HUDEP-2 (cell line): ENCODE measurements around the gene KRTAP4-9.
"Not testable (repeated sequence)": the region's sequence is repeated elsewhere in the genome, so short reads cannot be mapped to it uniquely, and the experiment has no call there.

ENCODE experiments used
- DNase-seq, 76 experiments: peaks; one replicate each; lab custom pipeline; 2025; ENCODE audit not compliant: unreplicated experiment in 76 of 76; lab: John Stamatoyannopoulos, UW

KRTAP4-9 gene

DNA sequence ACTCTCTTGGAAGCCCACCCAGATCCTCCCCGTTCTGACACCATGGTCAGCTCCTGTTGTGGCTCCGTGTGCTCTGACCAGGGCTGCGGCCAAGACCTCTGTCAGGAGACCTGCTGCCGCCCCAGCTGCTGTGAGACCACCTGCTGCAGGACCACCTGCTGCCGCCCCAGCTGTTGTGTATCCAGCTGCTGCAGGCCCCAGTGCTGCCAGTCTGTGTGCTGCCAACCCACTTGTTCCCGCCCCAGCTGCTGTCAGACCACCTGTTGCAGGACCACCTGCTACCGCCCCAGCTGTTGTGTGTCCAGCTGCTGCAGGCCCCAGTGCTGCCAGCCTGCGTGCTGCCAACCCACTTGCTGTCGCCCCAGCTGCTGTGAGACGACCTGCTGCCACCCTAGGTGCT lies at the start of gene KRTAP4-9:
TSS of gene KRTAP4-9 (plus strand) at position 43 of the 400 bp plus-strand sequence. CDS start at position 43, 0 bp downstream.
- not testable (repeated sequence) for DNase-seq

DNA sequence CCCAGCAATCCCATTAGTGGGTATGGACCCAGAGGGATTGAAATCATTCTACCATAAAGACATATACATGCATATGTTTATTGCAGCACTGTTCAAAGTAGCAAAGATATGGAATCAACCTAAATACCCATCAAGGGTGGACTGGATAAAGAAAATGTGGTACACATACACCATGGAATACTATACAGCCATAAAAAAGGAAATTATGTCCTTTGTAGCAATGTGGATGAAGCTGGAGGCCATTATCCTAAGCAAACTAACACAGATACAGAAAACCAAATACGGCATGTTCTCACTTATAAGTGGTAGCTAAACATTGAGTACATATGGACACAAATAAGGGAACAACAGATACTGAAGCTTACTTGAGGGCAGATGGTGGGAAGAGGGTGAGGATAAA lies 47.6 kb upstream of the KRTAP4-9 start:
- no peak for DNase-seq

DNA sequence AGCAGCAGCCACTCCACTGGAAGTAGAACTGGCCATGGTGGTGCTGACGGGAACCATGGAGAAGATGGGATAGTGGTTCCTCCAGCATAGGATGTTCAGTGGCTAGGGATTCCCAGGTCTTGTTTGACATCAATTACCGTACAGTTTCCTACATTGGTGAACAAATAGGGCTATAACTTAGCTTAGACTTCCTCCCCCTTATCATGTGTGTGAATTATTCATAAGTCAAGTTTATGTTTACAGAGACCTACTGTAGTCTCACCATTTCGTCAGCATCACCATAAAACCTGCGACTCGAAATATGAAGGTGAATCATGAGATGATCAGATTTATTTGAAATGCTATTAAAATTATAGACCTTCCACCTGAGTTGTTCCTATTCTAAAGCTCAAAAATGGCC lies 46.4 kb upstream of the KRTAP4-9 start:
- DNase-seq: no peak

DNA sequence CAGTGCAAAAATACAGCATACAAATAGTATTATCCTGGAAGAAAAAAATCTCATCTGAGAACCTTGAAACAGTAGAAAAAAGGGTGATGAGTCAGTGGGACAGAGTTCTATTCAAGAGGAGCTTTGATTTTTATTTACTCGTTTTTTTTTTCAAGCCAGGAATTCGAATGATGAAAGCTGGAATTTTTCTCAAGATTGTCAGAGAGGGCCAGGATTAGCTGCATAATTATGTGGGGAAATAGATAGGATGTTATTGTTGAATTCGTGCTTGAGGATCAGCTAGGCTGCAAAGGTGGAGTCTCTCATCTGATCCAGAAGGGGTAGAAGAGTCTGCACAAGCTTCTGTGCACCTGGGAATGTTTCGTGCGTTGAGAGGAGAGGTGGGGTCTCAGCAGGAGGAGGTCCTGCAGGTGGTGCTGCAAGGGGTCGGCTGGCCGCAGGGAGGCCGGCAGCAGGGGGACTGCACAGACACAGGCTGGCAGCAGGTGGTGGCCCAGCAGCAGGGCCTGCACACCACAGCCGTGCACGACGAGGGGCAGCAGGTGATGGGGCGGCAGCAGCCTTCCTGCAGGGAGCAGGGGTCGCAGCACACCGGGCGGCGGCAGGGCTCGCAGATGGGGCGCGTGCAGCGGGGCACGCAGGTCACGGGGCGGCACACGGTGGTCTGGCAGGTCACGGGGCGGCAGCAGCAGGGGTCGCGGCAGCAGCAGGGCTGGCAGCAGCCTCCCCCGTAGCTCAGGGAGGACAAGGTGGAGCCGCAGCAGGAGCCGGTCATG lies 45.7 kb upstream of the KRTAP4-9 start:
- DNase-seq: not testable (repeated sequence)

DNA sequence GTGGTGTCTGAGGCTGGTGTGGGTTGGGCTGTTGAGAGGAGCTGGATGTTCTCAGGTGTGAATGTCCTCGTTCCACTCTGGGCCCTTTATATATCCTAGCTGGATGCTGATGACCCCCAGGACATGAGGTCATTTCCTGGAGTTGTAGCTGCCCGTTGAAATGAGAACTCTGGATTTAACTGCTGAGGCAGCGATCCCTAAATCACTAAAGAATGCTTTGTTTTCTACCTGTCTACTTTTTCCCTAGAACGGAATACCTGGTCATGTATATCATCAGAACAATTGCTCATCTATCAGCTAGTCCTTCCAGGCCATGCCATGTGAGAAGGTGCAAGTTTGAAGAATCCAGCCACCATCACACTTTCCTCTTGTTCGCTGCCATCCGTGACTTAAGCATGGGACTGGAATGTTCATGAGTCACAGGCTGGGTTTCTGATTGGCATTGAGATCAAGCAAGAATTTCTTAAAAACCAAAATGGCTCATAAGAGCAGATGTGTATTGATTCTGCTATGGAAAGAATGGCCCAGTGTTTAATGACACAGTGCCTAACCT lies 45.1 kb upstream of the KRTAP4-9 start, which contains the start of gene KRTAP2-3:
TSS of gene KRTAP2-3 (minus strand) at position 63 of the 553 bp plus-strand sequence. CDS start 64 bp downstream, outside the sequence.
- DNase-seq: no peak

DNA sequence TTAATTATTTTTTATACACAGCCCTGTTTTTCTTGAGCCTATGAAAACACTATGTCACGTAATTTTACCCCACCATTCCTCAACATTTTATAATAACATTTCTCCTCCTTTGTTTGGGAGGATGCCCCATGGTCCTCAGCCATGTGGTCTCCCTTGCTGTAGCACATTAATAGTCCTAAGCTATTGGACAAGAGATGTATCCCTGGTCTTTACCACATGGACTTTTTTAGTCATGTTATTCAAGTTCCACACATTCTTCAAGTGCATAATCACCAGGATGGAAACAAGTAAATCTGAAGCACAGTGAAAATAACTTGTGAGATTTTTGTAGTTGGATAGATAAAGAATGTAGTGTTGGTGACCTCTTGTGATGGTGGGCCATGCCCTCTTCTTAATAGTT lies 43.2 kb upstream of the KRTAP4-9 start:
- no peak for DNase-seq

DNA sequence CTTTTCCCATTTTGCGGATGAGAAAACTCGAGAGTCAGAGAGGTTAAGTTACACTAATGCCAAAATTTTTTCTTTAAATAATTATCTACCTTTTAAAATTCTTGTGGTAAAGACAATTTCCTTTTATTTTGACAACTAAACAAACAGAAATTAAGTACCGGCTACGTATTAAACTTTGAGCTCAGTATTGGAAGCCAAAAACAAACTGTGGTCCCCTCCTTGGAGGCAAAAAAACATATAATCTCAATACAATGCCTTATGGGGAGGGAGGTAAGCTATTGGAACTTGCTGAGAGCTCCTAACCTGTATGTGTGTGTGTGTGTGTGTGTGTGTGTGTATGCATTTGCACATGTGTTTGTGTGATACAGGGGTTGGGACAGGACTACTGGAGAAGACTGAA lies 41.7 kb upstream of the KRTAP4-9 start:
- no peak for DNase-seq

DNA sequence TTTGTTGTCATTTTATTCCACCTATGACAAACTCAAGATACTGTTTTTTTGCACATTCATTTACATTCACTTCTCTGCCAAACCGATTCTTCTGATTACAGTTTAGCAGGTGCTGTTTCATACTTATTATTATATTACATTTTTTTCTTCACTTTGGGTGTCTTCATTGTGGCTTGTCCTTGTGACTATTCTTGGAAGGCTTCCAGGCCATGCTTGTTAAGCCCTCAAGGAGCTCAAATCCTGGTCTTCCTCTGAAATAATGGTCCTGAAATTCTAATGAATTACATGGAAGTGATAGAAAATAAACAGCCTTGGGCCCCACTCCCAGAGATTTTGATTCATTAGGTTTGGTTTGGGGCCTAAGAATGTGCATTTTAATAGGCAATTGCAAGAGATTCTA lies 40.9 kb upstream of the KRTAP4-9 start:
- DNase-seq: peak in 1 of 76 experiments; percentile 4

DNA sequence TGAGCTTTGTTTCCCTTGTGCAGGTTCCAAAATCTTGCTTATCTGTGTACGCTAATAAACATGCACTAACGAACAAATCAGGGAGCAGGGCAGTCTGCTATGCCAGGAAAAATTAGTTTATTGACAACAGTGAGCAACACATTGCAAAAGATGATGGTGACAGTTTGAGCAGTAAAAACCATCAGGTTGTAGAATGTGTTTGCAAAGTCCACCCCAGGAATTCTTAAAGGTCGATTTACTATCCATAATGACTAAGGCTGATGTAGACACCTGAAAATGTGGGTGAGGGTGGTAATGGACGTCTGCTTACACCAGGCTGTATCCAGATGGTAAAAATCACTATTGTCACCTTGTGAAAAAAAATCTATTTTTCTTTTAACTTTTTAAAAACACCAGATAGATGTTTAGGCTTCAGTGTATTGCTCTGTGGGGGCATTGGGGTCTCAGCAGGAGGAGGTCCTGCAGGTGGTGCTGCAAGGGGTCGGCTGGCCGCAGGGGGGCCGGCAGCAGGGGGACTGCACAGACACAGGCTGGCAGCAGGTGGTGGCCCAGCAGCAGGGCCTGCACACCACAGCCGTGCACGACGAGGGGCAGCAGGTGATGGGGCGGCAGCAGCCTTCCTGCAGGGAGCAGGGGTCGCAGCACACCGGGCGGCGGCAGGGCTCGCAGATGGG lies 40.0 kb upstream of the KRTAP4-9 start:
- not testable (repeated sequence) for DNase-seq

DNA sequence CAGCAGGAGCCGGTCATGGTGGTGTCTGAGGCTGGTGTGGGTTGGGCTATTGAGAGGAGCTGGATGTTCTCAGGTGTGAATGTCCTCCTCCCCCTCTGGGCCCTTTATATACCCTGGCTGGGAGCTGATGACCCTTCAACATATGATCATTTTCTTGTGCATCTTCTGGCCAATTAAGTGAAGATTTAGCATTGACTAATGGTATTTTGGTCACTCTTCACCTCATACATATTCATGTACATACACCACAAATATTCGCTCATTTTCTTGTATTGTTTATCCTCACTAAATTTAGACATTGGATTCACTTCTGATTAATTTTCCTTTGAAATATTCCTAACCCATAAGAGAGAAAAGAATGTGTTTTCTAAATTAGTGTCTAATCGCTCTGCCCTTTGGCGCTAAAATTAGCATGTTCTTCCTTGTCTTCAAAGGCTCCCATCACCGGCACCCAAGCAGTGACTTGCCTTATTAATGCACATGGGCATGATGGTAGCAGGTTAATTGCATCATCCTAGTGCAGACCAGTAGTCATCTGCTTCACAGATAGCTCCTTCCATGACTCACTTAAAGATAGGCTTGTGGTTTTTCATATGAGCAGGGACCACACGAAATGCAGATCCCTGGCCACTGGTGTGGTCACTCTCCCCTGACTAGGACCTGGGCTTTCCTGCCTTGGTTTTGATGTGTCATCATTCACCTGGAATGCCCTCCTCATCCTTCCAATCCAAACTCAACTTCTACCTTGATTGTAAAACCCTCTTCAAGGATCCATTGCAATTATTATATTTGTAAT lies 39.2 kb upstream of the KRTAP4-9 start, which contains the start of gene KRTAP2-4:
TSS of gene KRTAP2-4 (minus strand) at position 51 of the 796 bp plus-strand sequence. CDS start at position 17, 34 bp downstream.
- no peak for DNase-seq

DNA sequence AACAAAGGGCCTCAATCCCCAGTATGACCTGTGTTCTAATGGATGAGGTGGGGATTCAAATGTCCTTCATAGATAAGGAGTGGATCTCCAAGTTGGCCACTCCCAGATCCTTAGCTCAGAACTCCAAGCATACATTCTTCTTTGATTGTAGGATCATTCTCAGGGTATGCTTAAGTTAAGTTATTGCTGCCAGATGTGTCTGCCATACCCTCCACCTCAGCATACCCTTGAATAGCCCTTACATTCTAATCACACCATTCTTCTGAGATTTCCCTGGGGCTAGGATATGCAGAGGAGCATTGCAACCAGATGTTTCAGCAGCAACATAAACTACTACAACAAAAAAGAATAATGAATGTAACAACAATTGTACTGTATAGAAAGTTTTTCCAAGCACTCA lies 37.9 kb upstream of the KRTAP4-9 start:
- DNase-seq: no peak

DNA sequence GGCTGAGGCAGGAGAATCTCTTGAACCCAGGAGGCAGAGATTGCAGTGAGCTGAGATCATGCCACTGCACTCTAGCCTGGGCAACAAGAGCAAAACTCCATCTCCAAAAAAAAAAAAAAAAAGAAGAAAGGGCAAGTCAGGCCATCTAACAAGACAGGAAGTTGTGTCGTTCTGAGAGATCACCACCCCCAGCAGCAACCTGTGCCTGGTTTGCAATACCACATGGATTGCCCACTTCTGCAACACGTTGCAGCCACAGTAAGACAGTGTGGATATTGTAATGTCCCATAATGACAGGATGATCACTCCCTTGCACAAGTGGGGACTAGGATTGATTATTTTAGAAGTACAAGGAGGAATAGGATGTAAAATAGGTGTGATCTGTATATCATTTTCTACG lies 36.2 kb upstream of the KRTAP4-9 start:
- DNase-seq: no peak

DNA sequence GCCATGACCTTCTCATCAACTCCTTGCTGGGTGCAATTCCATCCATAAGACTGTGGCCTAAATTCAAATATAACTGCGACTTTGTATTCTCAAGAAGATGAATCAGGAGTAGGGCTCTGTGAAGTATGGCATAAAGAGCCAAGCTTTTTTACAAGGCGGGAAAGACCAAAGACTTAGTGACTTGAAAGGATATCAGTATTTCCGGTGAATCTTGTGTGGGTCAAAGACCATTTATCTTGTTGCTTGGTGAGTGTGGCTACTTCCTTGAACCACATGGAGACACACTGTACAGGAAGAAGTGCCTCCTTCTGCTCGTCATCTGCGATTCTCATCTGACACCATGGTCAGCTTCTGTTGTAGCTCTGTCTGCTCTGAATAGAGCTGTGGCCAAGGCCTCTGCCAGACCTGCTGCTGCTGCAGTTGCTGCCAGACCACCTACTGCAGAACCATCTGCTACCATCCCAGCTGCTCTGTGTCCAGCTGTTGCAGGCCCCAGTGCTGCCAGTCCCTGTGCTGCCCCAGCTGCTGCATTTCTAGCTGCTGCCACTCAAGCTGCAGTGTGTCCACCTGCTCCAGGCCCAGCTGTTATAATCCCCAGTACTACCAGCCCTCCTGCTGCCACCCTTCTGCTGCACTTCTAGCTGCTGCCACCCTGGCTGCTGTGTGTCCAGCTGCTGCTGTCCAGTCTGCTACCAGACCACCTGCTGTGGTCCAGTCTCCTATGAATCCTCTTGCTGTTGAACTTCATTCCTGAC lies 33.4 kb upstream of the KRTAP4-9 start:
- DNase-seq: no peak

DNA sequence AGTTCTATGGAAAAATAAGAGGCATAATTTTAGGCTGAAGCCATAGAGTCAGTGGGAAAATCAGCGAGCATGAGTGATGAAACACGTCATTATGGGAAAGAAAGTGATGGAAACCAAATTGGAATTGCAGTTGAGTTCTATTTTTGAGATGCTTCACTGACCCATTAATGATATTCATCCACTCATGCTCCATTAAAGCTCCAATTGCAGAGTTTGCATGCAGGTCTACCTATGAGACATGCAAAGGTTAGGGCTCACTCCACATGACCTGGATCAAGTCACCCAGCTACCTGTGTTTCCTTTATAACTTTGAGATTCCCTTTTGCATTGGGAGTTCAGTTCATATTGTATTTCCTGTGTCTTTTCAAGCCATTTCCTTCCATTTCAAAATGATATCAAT lies 31.5 kb upstream of the KRTAP4-9 start:
- no peak for DNase-seq

DNA sequence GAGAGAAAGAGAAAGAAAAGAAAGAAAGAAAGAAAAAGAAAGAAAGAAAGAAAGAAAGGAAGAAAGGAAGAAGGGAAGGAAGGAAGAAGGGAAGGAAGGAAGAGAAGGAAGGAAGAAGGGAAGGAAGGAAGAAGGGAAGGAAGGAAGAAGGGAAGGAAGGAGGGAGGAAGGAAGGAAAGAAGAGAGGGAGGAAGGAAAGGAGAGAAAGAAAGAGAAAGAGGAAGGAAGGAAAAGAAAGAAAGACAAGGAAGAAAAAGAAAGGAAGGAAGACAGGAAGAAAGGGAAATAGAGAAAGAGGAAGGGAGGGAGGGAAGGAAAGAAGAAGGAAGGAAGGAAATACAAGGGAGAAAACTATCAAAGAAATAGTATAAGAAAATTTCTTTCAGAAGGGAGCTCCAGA lies 28.4 kb upstream of the KRTAP4-9 start:
- no peak for DNase-seq

DNA sequence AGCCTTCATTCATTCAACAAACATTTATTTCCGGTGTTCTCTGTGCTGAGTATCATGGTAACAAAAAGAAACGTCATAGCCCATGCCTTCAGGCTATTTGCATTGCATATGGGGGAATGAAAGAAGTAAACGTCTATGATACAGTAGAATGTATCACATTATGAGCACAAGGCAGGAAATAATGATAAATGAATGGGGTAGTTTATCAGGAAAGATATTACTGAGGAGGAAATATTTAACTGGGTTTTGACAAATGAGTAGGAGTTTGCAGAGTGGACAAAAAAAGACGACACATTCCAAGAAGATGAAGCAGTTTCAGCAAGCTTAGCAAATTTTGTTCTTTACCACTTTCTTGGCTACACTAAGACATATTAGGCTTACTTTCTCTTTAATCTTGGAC lies 22.6 kb upstream of the KRTAP4-9 start:
- no peak for DNase-seq

DNA sequence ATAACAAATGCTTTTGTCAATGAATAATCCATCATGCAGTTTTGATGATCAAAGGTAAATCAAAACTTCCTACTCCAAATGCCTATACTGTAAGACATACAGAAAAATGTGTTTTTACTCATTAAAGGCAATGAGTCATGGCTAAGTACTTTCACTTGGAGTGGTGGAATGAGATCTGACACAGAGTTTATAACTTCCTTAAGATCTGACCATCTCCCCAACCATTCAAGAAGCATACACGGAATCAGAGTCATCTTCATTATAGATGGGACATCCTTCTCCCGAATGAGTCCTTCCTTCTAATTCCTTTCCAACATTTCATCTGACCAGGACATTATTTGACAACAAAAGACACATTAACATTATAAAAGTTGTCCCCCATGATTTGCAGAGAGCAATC lies 21.8 kb upstream of the KRTAP4-9 start:
- not testable (repeated sequence) for DNase-seq

DNA sequence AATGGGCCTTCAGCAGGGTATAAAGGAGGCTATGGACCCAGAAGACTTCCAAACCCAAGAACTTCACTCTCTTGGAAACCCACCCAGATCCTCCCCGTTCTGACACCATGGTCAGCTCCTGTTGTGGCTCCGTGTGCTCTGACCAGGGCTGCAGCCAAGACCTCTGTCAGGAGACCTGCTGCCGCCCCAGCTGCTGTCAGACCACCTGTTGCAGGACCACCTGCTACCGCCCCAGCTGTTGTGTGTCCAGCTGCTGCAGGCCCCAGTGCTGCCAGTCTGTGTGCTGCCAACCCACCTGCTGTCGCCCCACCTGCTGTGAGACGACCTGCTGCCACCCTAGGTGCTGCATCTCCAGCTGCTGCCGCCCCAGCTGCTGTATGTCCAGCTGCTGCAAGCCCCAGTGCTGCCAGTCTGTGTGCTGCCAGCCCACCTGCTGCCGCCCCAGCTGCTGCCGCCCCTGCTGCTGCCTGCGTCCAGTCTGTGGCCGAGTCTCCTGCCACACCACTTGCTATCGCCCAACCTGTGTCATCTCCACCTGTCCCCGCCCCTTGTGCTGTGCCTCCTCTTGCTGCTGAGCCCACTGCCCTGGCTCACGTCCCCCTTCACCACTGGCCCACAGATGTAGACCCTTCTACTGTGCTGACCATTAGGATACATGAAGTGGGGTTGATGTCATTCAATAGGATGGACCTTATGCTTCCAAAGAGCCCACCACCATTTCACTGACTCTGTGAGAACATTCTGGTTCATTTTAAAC lies 20.9 kb upstream of the KRTAP4-9 start, which contains the start of gene KRTAP4-7:
TSS of gene KRTAP4-7 (plus strand) at position 51 of the 757 bp plus-strand sequence. CDS start at position 108, 57 bp downstream.
- not testable (repeated sequence) for DNase-seq

DNA sequence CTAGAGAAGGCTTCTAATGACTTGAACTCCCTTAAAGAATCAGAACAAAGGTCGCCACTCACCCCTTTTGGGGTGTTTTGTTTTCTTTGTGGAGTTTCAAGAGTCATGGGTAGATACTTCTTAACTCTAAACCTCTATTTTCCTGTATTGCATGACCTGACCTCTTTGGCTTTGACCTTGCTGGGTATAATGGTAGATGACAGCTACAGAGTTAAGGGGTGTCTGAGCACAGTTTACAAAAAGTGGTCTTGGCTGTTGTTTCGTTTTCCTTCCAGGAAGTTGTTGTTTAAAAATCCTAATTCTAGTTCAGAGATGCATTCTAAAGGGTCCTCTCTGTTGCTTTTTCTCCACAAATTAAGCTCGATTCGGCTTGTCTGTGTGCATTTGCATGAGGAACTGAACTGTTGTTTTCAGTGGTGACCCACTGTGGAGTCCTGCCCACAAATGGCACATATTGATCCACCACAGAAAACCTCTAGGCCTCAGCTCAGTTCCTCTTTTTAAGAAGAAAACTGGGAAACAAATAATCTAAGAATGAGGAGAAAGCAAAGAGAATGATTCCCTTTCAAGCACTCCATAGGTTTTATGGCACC lies 16.3 kb upstream of the KRTAP4-9 start:
- DNase-seq: not testable (repeated sequence)
